ENCODE results near the gene AWAT1.

- no peak for TF ChIP-seq CTCF (IDR thresholded peaks at IDR 0.05; ENCODE audit: extremely low read depth in 1 of 2, insufficient read depth in 1 of 2, low read depth in 1 of 2, low read length in 2 of 2)
- no peak for TF ChIP-seq MYC (IDR thresholded peaks at IDR 0.05; ENCODE audit: low read depth, low read length)
- no peak for TF ChIP-seq POLR2AphosphoS5 (IDR thresholded peaks at IDR 0.05; ENCODE audit: insufficient read depth, low read depth, low read length)
- no peak for TF ChIP-seq MAX (IDR thresholded peaks at IDR 0.05; ENCODE audit: insufficient read depth, insufficient read length)
- TF ChIP-seq POLR2A (IDR thresholded peaks at IDR 0.05; ENCODE audit: low read depth, low read length): no peak
Observed at GRCh38 chrX:70255452-70255851, 21.0 kb downstream of the AWAT1 start.
